ENCODE results near the gene POTEM.
"Not testable (repeated sequence)": the region's sequence is repeated elsewhere in the genome, so short reads cannot be mapped to it uniquely, and the experiment has no call there.

Gene POTEM

DNA sequence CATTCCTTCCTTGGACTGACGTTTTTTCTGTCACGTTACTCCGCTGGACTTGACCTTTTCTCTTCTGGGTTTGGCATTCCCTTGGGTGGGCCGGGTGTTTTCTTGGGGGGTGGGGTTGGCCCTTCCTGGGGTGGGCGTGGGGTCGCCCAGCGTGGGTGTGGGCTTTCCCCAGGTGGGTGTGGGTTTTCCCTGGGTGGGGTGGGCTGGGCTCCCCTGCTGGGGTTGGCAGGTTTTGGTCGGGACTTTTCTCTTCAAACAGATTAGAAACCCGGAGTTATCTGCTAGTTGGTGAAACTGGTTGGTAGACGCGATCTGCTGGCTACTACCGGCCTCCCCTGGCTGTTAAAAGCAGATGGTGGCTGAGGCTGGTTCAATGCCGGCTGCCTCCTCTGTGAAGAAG lies at the start of gene POTEM:
Gene POTEM, plus strand, starts transcription at position 301 of the 400 bp plus-strand sequence. Its CDS starts 52 bp downstream, at position 353.
- H3K4me3 ChIP-seq (ENCODE audit: low read depth, low read length); CTCF ChIA-PET; H3K9me3 ChIP-seq (ENCODE audit: control insufficient read depth, insufficient read depth, low read depth, low read length); H3K4me1 ChIP-seq (ENCODE audit: control insufficient read depth, insufficient read depth, low read length); POLR2A ChIA-PET; H3K36me3 ChIP-seq (ENCODE audit: control insufficient read depth in 2 of 2, insufficient read depth in 1 of 2, low read length in 2 of 2); H3K27ac ChIP-seq (ENCODE audit: extremely low read depth, low read depth, low read length): not testable (repeated sequence)

DNA sequence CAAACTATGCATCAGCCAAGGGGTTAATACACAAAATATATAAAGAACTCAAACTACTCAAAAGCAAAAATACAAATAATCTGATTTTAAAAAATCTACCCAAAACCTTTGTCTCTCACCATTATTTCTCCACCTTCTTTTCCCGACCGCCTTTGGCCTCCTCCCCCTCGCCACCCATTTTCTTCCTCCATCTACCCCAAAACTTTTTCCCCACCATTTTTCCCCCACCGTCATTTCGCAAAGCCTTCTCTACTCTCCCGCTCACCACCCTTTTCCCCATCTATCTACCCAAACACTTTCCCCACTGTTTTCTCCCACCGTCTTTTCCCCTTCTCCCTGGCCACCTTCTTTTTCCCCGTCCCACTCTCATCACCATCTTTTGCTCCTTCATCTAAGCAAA lies 48.9 kb upstream of the POTEM start:
- POLR2A ChIA-PET, CTCF ChIA-PET: not testable (repeated sequence)

DNA sequence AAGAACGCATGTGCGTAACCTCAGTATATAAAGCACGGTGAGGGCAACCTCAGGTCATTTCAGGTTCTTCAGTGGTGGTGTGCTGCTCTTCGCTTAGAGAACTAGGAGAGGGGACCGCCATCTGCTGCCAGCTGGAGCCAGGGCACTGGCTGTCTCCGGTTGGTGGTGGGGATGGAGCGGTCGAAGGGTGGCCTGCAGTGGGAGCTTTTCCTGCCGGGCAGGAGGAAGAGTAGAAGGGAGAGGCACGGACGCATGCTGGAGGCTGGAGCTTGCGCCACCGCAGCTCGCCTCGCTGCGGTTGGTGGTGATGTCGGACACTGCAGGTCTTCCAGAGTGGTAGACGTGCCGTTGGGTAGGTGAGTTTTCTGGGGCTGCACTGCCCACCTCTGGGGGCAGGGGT lies 47.2 kb upstream of the POTEM start:
- H3K27ac ChIP-seq (ENCODE audit: extremely low read depth, low read depth, low read length); H3K4me3 ChIP-seq (ENCODE audit: low read depth, low read length); CTCF ChIA-PET; H3K9me3 ChIP-seq (ENCODE audit: control insufficient read depth, insufficient read depth, low read depth, low read length); H3K36me3 ChIP-seq (ENCODE audit: control insufficient read depth in 2 of 2, insufficient read depth in 1 of 2, low read length in 2 of 2); POLR2A ChIA-PET; H3K4me1 ChIP-seq (ENCODE audit: control insufficient read depth, insufficient read depth, low read length): not testable (repeated sequence)

More for the DNA sequence above, 48.9 kb upstream of the POTEM start:
- not testable (repeated sequence) for H3K4me1 ChIP-seq (ENCODE audit: control insufficient read depth, insufficient read depth, low read length); H3K36me3 ChIP-seq (ENCODE audit: control insufficient read depth in 2 of 2, insufficient read depth in 1 of 2, low read length in 2 of 2); H3K4me3 ChIP-seq (ENCODE audit: low read depth, low read length); H3K27ac ChIP-seq (ENCODE audit: extremely low read depth, low read depth, low read length); H3K9me3 ChIP-seq (ENCODE audit: control insufficient read depth, insufficient read depth, low read depth, low read length)

DNA sequence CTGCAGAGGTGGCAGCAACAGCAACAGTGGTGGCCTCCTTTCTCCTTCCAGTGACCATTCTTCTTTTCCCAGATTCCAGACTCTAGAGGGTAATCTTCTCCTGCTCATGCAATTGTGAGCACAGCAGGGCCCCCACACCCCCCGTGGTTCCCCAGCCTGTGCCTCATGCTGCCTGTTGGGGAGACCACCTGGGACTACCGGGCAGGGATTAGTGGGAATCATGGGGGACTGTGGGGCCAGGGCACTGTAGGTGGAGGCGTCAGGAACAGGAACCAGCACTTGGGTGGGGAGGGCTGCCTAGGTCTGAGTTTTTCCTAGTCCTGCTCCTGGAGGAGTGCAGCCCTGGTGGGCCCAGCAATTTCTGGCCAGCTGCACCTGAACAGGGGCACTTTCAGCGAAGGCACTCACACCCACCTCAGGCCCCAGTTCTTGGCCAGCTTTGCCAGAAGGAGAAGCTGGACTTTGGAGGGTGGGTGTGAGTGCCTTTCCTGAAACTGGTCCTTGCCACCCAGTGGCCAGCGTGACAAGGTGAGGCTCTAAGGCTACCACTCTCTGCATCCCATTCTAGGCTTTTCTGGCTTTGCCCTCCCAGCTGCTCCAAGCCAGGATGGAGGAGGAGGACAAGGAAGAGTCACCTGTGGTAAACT lies 46.1 kb upstream of the POTEM start:
- H3K4me1 ChIP-seq (ENCODE audit: control insufficient read depth, insufficient read depth, low read length); H3K36me3 ChIP-seq (ENCODE audit: control insufficient read depth in 2 of 2, insufficient read depth in 1 of 2, low read length in 2 of 2); H3K4me3 ChIP-seq (ENCODE audit: low read depth, low read length); H3K27ac ChIP-seq (ENCODE audit: extremely low read depth, low read depth, low read length); POLR2A ChIA-PET; CTCF ChIA-PET; H3K9me3 ChIP-seq (ENCODE audit: control insufficient read depth, insufficient read depth, low read depth, low read length): not testable (repeated sequence)

DNA sequence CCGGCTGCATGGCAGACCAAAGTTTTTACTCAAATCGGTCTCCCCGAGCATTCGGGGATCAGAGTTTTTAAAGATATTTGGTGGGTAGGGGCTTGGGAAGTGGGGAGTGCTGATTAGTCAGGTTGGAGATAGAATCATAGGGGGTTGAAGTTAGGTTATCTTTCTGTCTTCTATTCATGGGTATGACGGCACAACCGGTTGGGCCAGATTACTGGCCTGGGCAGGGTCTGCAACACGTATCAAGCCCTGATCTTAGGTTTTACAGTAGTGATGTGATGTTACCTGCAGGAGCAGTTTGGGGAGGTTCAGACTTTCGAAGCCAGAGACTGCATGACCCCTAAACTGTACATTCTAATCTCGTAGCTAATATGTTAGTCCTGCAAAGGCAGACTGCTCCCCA lies 30.4 kb upstream of the POTEM start:
- CTCF ChIA-PET; H3K4me1 ChIP-seq (ENCODE audit: control insufficient read depth, insufficient read depth, low read length); H3K9me3 ChIP-seq (ENCODE audit: control insufficient read depth, insufficient read depth, low read depth, low read length); H3K27ac ChIP-seq (ENCODE audit: extremely low read depth, low read depth, low read length); H3K4me3 ChIP-seq (ENCODE audit: low read depth, low read length); H3K36me3 ChIP-seq (ENCODE audit: control insufficient read depth in 2 of 2, insufficient read depth in 1 of 2, low read length in 2 of 2); POLR2A ChIA-PET: not testable (repeated sequence)

DNA sequence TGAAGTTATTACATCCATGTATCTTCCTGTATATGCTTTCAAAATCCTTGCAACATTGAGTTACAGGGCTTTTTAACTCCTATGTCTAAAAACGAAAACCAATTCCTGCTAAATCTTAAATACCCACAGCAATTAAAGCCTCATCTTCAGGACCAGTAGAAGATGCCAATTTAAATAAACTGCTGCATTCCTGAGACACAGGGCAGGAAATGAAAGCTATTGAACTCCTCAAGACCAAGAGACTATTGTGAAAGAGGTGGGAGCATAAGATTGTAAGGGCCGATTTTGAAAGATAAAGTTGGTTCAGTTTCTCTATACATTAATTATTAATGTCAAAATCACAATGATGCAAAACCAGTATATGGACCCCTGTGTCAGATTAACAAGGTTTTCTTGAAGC lies 28.5 kb upstream of the POTEM start:
- CTCF ChIA-PET; H3K36me3 ChIP-seq (ENCODE audit: control insufficient read depth in 2 of 2, insufficient read depth in 1 of 2, low read length in 2 of 2); H3K4me1 ChIP-seq (ENCODE audit: control insufficient read depth, insufficient read depth, low read length); H3K9me3 ChIP-seq (ENCODE audit: control insufficient read depth, insufficient read depth, low read depth, low read length); H3K4me3 ChIP-seq (ENCODE audit: low read depth, low read length); H3K27ac ChIP-seq (ENCODE audit: extremely low read depth, low read depth, low read length); POLR2A ChIA-PET: not testable (repeated sequence)

DNA sequence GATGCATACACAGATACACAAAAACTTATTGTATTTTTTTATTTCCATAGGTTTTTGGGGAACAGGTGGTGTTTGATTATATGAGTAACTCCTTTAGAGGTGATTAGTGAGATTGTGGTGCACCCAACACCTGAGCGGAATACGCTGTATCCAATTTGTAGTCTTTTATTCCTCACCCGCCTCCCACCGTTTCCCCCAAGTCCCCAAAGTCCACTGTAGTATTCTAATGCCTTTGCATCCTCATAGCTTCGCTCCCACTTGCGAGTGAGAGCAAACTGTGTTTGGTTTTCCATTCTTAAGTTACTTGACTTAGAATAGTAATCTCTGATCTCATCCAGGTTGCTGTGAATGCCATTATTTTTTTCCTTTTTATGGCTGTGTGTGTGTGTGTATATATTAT lies 17.3 kb upstream of the POTEM start:
- CTCF ChIA-PET; H3K4me1 ChIP-seq (ENCODE audit: control insufficient read depth, insufficient read depth, low read length); H3K27ac ChIP-seq (ENCODE audit: extremely low read depth, low read depth, low read length); POLR2A ChIA-PET; H3K36me3 ChIP-seq (ENCODE audit: control insufficient read depth in 2 of 2, insufficient read depth in 1 of 2, low read length in 2 of 2); H3K9me3 ChIP-seq (ENCODE audit: control insufficient read depth, insufficient read depth, low read depth, low read length); H3K4me3 ChIP-seq (ENCODE audit: low read depth, low read length): not testable (repeated sequence)

DNA sequence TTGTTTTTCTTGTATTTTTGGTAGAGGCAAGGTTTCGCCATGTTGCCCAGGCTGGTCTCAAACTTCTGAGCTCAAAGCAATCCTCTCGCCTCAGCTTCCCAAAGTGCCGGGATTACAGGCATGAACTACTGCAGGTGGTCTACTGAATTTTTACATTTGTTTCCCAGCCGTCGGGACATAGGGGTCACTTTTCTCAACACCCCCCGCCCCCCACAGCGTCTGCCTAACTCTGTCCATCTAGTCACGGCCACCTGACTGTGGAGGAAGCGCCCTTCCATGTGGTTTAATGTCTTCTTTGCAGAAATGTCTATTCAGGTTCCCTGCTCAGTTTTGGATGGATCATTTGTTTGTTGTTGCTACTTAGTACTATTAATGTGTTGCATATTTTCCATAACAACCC lies 14.1 kb upstream of the POTEM start:
- POLR2A ChIA-PET; H3K4me1 ChIP-seq (ENCODE audit: control insufficient read depth, insufficient read depth, low read length); H3K27ac ChIP-seq (ENCODE audit: extremely low read depth, low read depth, low read length); H3K4me3 ChIP-seq (ENCODE audit: low read depth, low read length); H3K9me3 ChIP-seq (ENCODE audit: control insufficient read depth, insufficient read depth, low read depth, low read length); H3K36me3 ChIP-seq (ENCODE audit: control insufficient read depth in 2 of 2, insufficient read depth in 1 of 2, low read length in 2 of 2); CTCF ChIA-PET: not testable (repeated sequence)

DNA sequence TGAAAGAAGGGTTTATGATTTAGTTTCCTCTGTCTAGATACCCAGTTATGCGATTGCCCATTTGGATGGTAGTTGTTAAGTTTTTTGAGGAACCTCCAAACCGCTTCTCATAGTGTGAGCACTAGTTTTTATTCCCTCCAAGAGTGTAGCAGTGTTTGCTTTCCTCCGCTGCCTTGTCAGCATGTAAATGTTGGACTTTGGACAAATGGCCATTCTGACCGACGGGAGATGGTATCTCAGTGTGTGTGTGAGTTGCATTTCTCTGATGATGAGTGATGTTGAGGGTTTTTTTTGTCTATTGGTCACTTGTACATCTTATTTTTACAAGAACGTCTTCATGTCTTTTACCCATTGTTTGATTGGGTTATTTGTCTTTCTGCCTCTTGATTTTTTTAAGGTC lies 11.4 kb upstream of the POTEM start:
- H3K36me3 ChIP-seq (ENCODE audit: control insufficient read depth in 2 of 2, insufficient read depth in 1 of 2, low read length in 2 of 2); H3K27ac ChIP-seq (ENCODE audit: extremely low read depth, low read depth, low read length); POLR2A ChIA-PET; H3K4me1 ChIP-seq (ENCODE audit: control insufficient read depth, insufficient read depth, low read length); H3K4me3 ChIP-seq (ENCODE audit: low read depth, low read length); H3K9me3 ChIP-seq (ENCODE audit: control insufficient read depth, insufficient read depth, low read depth, low read length); CTCF ChIA-PET: not testable (repeated sequence)

DNA sequence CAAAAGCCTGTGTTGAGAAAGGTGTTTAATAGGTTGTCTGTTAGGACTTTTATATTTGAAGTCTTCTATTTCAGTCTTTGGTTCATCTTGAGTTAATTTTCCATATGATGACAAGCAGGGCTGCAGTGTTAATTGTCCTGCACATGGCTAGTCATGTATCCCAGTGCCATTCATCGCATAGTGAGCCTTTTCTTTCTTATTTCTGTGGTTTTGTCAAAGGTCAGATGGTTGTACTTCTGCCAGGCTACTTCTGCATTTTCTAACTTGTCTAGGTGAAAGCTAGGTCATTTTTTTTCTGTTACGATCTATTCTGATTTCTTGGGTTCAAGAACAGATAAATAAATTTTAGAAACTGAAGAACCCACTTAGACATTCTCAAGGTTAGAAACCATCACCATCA lies 5.7 kb upstream of the POTEM start:
- H3K9me3 ChIP-seq (ENCODE audit: control insufficient read depth, insufficient read depth, low read depth, low read length); CTCF ChIA-PET; H3K4me3 ChIP-seq (ENCODE audit: low read depth, low read length); H3K4me1 ChIP-seq (ENCODE audit: control insufficient read depth, insufficient read depth, low read length); H3K36me3 ChIP-seq (ENCODE audit: control insufficient read depth in 2 of 2, insufficient read depth in 1 of 2, low read length in 2 of 2); POLR2A ChIA-PET; H3K27ac ChIP-seq (ENCODE audit: extremely low read depth, low read depth, low read length): not testable (repeated sequence)

DNA sequence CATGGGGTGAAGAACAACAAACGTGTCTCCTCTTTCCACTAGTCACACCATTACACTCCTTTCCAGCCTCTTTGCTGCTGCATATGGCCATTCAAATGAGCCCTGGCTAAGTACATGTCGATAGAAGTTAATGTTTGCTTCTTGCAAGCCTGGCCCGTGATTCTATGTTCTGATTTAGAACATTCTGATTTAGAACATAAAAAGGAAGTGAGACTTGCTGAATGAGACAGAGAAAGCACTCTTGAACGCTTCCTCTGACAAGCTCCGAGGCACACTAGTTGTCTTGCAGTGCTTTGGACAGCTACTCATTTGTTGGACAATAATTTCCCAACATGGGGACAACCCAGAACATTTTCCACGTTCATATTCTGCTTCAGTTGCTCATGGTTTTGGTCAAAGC lies 5.1 kb upstream of the POTEM start:
- H3K4me3 ChIP-seq (ENCODE audit: low read depth, low read length); POLR2A ChIA-PET; H3K27ac ChIP-seq (ENCODE audit: extremely low read depth, low read depth, low read length); CTCF ChIA-PET; H3K36me3 ChIP-seq (ENCODE audit: control insufficient read depth in 2 of 2, insufficient read depth in 1 of 2, low read length in 2 of 2); H3K9me3 ChIP-seq (ENCODE audit: control insufficient read depth, insufficient read depth, low read depth, low read length); H3K4me1 ChIP-seq (ENCODE audit: control insufficient read depth, insufficient read depth, low read length): not testable (repeated sequence)

DNA sequence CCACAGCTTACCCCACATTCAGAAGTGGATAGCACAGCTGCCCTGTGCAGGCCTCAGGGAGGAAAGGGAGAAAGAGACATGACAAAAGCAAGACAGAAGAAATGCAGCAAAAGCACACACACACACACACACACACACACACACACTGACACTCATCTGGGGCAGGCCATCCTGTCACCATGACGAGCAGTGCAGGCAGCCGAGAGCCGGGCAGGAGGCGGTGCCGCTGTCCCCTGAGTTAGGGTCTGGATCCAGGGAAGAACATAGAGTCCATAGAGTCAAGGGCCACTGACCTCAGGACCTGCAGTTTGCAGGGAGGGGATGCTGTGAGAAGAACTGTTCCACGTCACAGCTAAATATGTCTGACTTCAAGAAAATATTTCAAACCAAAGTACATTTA lies 4.0 kb upstream of the POTEM start:
- H3K27ac ChIP-seq (ENCODE audit: extremely low read depth, low read depth, low read length) = not testable (repeated sequence)

More for the DNA sequence above, 4.0 kb upstream of the POTEM start:
- H3K4me3 ChIP-seq (ENCODE audit: low read depth, low read length); H3K36me3 ChIP-seq (ENCODE audit: control insufficient read depth in 2 of 2, insufficient read depth in 1 of 2, low read length in 2 of 2); H3K4me1 ChIP-seq (ENCODE audit: control insufficient read depth, insufficient read depth, low read length); CTCF ChIA-PET; H3K9me3 ChIP-seq (ENCODE audit: control insufficient read depth, insufficient read depth, low read depth, low read length); POLR2A ChIA-PET: not testable (repeated sequence)
